GM12864 (cell line): ENCODE results near the gene YIPF1.

ENCODE experiments used
- DNase-seq: peaks from one replicate; pipeline ENCODE4 v3.0.0-alpha.2; 2011; ENCODE audit warnings: low read depth
- H3K4me3 ChIP-seq: 2 replicates; pipeline ENCODE4 v1.5.1; 2011; ENCODE audit warnings: mild to moderate bottlenecking, low read depth, low read length, control low read depth
- TF ChIP-seq, protein P1 (sequence below): IDR thresholded peaks from 2 replicates; pipeline ENCODE4 v1.5.1; 2011; ENCODE audit warnings: low read depth, mild to moderate bottlenecking, moderate library complexity, low read length, control low read depth, inconsistent platforms; ENCODE audit errors: missing control alignments

Gene YIPF1

DNA sequence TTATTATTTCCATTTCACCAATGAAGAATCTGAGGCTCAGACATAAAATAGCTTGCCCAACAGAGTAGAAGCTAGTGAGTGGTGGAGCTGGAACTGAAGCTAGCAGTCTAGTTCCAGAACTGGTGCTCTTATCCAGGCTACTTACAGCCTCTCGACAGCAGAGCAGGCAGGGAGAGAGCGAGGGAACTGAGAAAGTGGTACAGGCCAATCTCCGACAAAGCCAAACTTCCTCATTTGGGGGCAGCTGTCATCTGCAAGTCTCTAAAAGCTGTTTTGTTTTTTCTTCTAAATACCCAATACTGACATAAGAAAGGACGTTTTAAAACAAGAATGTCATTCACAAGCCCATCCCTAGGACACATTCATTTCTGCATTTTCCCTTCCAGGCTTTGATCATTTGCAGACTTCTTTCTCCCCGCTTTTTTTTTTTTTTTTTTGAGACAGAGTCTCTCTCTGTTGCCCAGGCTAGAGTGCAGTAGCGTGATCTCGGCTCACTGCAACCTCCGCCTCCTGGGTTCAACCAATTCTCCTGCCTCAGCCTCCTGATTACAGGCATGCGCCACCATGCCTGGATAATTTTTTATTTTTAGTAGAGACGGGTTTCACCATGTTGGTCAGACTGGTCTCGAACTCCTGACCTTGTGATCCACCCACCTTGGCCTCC lies 20.0 kb downstream of the YIPF1 start:
- DNase-seq: peak; percentile 26
- TF ChIP-seq, protein P1, sequence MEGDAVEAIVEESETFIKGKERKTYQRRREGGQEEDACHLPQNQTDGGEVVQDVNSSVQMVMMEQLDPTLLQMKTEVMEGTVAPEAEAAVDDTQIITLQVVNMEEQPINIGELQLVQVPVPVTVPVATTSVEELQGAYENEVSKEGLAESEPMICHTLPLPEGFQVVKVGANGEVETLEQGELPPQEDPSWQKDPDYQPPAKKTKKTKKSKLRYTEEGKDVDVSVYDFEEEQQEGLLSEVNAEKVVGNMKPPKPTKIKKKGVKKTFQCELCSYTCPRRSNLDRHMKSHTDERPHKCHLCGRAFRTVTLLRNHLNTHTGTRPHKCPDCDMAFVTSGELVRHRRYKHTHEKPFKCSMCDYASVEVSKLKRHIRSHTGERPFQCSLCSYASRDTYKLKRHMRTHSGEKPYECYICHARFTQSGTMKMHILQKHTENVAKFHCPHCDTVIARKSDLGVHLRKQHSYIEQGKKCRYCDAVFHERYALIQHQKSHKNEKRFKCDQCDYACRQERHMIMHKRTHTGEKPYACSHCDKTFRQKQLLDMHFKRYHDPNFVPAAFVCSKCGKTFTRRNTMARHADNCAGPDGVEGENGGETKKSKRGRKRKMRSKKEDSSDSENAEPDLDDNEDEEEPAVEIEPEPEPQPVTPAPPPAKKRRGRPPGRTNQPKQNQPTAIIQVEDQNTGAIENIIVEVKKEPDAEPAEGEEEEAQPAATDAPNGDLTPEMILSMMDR: no peak
- H3K4me3 ChIP-seq: no peak overlapping the region

DNA sequence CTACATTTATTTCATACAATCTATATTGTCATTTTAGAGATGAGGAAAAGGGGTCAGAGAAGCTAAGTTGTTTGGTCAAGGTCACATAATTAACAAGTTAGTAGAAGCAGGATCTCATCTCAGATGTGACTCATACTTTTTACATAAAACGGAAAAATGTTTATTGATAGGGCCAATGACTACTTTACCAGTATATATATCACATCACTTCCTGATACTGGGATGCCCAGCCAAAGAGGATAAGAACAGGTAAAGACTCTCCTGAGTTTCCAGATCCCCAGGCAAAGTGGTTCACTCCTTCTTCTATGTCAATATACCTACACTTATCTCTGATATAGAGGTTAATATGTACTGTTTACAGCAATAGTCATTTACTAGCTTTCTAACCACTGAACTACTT lies 21.0 kb downstream of the YIPF1 start:
- no peak for DNase-seq
- TF ChIP-seq, protein P1: no peak
- no peak overlapping the region for H3K4me3 ChIP-seq

- no peak overlapping the region for H3K4me3 ChIP-seq
- DNase-seq: no peak
- TF ChIP-seq, protein P1: no peak
Measured at GRCh38 chr1:53862507-53862906, 27.1 kb downstream of the YIPF1 start.

DNA sequence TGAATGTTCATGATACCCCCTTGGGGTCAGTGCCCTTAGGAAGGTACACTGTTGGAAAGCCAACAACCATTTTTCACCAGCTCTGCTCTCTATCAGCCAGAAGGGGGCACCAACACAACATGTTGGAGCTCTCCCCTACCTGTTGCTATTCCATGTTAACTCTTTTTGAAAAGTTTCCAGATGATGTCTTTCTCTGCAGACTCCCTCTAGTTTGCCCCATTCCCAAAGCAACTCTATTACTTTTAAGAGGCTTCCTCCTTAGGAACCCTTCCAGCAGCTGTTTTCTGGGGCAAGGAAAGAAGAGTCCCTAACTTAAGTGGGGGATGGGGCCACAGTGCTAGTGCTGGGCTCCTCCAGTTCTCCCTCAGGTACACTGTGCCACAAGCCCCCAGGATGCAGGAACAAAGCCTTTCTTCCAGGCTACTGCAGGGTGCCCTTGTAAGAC lies 28.6 kb downstream of the YIPF1 start:
- TF ChIP-seq, protein P1: peak; percentile 81
- no peak overlapping the region for H3K4me3 ChIP-seq
- DNase-seq: no peak

GRCh38 chr1:53851571-53852285 lies 37.9 kb downstream of the YIPF1 start:
- no peak overlapping the region for H3K4me3 ChIP-seq
- DNase-seq: no peak
- TF ChIP-seq, protein P1: no peak

GRCh38 chr1:53850082-53850673 lies 39.4 kb downstream of the YIPF1 start:
- TF ChIP-seq, protein P1: no peak

DNA sequence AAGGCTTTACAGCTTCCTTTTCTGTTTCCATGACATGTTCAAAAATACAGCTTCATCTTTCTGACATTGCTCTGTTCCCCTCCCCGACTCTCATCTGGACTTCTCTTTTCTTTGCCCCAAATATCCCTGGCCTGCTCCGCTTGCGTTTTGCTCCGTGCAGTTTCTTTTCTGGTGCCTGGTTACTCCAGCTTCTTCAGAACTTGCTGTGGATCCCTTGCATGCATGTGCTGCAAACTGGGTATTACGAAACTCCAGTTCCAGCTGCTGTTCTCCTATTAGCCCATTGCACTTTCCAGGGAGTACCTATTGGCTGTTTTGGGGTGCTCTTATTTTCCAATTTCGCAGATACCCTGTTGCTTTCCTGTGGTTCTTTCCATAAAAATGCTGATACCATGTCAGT lies 41.6 kb downstream of the YIPF1 start:
- DNase-seq: no peak
- no peak overlapping the region for H3K4me3 ChIP-seq
- TF ChIP-seq, protein P1: no peak

More at GRCh38 chr1:53850082-53850673, 39.4 kb downstream of the YIPF1 start:
- no peak overlapping the region for H3K4me3 ChIP-seq
- no peak for DNase-seq
